NCI-H345 treated with DMSO at 0.1 percent for 48 hours (cell line): ENCODE results near the gene HNRNPUL1.
"Not testable (repeated sequence)": the region's sequence is repeated elsewhere in the genome, so short reads cannot be mapped to it uniquely, and the experiment has no call there.

ENCODE experiments used
- DNase-seq: peaks from one replicate; lab custom pipeline; 2025; ENCODE audit not compliant: unreplicated experiment; lab: John Stamatoyannopoulos, UW

Gene HNRNPUL1

DNA sequence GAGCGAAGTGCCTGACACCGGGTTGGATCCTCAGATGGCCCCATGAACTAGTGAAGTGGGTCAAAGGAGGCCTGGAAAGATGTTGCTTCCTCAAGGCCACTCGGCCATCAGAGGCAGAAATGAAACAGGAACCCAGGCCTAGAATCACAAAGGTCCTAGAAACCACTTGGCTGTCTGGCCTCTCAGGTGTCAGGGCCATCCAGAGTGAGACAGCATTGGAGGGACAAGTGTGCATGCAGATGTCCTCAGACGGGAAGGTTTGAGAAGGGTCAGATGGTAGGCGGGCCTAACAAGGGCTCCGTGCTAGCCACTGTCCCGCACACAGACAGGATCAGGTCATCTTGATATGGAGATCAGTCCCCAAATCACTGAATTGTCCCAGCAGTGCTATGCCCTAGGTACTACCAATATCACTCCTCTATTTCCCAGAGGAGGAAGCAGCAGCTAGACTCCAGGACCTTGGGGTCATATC, 60.1 kb downstream of the HNRNPUL1 start:
- DNase-seq = no peak

DNA sequence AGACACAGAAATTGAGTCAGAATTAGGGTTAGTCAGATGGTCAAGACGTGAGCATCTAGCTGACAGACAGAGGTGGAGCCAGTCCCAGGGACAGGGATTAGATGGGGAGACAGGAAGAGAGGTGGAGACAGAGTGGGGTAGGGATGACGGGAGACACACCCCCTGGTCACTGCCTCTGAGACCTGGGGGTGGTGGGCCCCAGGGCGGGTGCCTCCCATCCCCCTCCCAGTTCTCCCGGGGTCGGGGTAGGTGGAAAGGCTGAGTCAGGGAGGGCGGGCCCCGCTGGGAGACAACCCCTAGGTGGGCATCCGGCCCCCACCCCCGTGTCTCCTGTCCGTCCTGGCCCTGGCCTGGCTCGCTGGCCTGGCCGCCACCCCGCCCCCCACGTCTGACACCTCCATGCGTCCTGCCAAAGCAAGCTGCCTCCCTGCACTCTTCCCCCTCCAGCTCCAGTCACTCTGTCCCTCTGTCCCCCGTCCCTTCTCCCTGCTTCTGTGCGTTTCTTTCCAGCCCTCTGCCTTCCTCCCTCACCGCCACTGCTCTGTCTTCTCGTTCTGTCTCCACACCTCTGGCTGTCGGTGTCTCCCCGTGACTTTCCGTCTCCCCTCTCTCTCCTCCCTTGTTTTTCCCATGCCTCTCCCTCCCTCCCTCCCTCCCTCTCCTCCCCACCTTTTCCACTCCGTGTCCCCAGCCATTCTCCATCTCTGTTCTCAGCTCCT, 60.9 kb downstream of the HNRNPUL1 start:
- no peak for DNase-seq

DNA sequence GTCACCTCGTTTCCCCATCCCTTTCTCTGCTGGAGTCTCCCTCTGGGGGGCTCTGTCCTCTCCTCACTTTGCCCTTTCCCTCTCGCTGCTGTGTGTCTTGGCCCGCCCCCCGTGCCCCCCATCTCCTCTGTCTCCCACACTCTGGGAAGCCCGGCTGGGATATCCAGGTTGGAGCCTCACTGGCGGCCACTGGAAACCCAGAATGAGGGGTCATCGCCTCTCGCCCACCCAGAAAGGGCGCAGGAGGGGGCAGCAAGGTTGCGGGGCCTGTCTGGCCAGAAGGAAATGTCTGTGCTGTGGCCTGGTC, 61.4 kb downstream of the HNRNPUL1 start:
- DNase-seq = no peak

DNA sequence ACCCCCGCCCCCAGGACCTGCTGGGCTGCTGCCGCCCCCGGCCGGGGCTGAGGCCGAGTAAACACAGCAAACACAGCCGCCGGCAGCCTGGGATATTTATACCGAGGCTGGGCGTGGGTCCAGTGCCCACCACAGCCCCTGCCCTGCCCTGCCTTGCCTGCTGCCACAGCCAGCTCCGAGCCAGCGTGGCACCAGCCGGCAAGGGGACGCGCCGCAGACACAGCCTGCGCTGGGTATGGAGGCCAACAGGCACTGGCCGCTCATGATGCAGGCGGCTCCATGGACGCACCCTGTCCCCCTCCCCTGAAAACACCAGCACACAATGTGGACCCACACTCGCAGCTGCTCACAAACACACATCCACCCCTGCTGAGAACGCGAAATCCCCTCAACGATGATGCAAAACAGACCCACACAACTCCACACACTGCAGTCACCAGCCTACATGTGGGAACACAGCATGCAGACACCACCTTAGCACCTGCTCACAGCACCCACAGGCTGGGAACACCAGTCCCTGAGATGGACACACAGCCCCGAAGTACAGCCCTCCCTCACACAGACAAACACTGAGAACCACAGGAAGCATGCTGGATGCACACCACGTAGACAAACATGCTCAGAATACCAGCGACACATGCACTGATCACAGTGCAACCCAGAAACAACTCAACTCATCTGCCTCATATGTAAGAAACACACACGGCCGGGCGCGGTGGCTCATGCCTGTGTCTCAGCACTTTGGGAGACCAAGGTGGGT, 62.0 kb downstream of the HNRNPUL1 start:
- DNase-seq = no peak

DNA sequence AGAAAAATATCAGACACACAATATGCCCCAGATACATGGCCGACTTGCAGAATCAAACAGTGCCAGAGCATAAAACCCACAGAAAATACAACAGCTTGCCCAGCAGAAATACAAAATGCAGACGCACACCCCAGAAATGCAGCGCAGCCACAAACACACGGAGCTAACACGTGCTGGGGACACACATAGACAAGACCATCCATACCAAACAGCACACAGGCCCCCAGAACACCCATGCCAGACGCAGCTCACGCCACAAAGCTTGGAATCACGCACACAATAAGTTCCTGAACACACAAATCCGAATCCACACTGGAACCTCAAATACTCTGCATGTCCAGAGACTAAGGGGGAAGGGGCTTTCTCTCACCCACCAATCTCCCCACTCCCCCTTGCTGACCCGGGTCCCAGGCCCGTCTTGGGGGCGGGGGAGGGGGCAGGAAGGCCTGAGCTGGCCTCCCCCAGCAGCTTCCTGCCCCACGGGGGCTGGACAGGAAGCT, 63.0 kb downstream of the HNRNPUL1 start:
- DNase-seq = no peak

DNA sequence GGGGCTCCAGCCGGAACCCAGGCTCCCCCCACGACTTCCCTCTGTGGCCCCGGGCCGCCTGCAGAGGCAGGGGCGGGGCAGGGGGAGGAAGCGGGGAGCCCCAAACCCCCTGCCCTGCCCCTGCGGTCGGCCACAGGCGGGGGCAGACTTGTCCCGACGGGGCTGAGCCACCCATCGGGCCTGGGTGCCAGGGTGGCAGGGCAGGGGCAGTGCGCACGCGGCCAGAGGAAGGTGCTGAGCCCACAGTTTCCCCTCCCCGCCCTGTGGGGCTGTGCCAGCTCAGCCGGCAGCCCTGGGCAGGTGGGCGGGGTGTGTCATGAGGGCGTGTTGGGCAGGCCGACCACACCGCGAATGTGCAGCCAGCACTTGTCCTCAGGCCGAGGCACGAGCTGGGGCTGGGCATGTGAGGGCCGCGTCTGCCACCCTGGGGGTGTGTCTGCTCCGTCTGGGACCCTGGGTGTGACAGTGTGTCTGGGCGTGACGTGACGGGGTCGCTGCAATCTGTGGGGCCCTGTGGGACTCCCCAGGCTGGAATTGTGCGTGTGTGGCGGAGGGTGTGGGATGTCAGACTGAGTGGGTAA, 63.5 kb downstream of the HNRNPUL1 start:
- DNase-seq = no peak

DNA sequence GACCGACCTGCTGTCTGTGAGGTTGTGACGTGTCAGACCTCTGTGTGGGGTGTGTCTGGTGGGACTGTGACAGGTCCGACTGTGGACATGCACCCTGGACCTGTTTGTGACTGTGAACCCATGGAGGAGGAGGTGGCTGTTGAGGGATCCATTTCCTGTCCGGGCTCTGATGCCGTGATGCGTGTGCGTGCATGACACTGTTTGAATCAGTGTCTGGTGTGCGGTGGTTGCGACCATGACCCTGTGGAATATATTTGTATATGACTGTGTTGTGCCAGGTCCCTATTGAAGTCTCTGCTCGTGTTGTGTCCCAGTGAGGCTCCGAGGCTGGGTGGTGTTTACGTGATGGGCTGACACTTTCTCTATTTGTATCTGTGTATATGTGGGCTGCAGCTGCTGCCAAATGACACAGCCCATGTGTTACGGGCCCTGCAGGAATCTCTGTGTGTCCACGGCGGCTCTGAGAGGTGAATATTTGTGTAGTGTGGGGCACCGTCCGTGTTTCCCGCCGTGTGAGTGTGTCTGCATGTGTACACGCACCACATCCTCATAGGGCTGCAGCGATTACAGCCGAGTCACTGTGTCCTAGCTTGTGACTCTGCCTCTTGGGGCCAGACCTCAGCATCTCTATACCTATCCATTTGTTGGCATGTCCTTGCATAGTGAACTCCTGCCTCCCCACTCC, 64.1 kb downstream of the HNRNPUL1 start:
- no peak for DNase-seq

DNA sequence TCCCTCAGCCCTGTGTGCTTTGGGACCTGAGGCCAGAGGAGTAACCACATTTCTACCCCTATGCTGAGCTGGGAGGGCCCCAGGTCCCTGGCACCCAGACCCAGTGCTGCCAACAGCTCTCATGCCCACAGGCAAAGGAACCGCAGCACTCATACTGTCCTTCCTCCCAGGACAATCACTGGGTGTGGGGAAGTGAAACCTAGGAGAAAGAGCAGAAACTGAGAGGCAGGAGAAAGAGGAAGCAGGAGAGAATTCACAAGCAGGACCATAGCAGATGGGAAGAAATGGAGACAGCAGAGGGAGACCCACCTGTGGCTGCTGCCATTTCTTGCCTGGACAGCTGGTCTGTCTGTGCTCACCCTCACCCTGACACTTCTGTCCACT, 64.7 kb downstream of the HNRNPUL1 start:
- no peak for DNase-seq

DNA sequence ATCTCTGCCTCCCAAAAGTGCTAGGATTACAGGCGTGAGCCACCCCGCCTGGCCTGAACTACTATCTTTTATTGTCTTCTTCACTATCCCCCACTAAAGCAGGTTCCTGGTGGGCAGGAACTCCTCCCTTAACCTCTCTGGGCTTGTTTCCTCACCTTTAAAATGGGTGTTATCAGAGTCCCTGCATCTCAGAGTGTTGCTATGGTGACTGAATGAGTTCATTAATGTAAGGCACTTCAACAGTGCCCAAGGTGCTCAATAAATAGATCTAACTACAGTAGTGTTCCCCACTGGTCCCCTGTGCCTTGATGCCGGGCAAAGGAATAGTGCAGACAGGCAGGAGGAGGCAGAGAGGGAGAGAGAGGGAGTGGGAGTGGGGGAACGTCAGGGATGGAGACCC, 66.3 kb downstream of the HNRNPUL1 start:
- DNase-seq = no peak

DNA sequence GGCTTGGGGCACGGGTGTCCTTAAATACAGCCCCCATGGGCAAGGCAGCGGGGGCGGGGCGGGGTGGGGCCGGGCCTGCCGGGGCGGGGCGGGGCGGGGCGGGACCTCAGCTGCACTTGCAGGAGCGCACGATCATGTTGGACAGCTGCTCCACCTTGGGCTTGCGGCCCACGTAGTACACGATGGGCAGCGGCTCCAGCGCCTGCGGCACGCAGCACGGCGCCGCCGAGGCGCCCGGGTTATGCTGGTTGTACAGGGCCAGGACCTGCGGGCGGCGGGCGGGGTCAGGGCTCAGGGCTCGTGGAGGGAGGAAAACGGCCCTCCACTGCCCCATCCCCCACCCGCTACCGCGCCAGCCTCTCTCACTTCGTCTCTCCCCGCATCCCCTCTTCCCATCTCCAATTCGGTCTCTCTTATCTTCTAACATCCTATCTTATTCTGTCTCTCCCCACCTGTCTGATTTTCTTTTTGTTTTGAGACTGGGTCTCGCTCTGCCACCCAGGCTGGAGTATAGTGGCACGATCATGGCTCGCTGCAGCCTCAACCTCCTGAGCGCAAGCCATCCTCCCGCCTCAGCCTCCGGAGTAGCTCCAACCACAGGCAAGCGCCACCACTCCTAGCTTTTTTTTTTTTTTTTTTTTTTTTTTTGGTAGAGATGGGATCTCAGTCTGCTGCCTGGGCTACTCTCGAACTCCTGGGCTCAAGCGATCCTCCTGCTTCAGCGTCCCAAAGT, 66.9 kb downstream of the HNRNPUL1 start:
- DNase-seq = no peak

DNA sequence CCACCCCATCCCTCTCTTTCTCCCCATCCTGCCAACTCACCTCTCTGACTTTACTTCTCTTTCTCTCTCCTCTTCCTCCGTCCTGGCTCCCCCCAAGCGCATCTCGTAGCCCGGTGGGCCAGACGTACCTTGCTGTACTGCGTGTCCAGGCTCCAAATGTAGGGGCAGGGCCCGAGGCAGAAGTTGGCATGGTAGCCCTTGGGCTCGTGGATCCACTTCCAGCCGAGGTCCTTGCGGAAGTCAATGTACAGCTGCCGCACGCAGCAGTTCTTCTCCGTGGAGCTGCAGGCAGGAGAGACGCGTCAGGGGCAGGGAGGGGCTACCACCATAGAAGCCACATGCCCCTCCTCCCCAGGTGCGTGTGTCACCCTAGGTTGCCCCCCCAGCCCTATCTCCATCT, 67.8 kb downstream of the HNRNPUL1 start:
- DNase-seq = no peak

DNA sequence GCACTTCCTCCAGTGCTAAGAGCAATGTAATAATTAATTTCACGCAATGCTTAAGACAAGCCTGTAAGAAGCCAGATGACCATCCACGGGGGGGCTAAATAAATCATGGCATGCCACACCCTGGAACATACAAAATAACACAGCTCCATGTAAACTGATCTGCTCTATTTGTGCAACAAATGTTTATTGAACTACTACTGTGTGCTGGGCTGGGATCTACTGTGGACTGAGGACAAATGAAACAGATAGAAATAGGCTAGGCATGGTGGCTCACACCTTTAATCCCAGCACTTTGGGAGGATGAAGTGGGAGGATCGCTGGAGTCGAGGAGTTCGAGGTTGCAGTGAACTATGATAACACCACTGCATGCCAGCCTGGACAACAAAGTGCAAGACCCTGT, 68.3 kb downstream of the HNRNPUL1 start:
- DNase-seq = no peak

DNA sequence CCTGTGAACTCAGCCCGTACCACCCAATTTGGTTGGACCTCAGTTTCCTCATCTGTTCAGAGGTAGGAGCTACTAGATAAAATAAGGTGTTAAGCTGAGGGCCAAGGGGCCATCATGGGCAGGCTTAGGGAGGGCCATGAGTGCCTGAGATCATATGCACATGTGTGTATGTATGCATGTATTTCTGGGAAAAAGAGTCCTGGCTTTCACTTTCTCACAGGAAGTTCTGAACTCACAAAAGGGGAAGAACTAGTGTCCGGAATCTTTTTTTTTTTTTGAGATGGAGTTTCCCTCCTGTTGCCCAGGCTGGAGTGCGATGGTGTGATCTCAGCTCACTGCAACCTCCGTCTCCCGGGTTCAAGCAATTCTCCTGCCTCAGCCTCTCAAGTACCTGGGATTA, 70.6 kb downstream of the HNRNPUL1 start:
- no peak for DNase-seq

DNA sequence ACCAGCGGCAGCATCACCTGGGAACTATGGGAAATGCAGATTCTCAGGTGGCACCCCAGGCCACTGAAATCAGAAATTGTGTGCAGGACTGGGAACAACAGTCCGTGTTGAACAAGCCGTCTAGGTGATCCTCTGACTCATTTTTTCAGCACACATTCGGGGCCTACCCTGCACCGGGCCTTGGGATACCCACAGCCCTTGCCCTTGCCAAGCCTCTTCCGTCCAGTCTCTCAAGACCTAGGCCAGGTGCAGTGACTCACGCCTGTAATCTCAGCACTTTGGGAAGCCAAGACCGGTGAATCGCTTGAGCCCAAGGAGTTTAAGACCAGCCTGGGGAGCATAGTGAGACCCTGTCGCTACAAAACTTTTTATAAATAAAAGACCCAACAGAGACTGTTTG, 71.3 kb downstream of the HNRNPUL1 start:
- DNase-seq = no peak

DNA sequence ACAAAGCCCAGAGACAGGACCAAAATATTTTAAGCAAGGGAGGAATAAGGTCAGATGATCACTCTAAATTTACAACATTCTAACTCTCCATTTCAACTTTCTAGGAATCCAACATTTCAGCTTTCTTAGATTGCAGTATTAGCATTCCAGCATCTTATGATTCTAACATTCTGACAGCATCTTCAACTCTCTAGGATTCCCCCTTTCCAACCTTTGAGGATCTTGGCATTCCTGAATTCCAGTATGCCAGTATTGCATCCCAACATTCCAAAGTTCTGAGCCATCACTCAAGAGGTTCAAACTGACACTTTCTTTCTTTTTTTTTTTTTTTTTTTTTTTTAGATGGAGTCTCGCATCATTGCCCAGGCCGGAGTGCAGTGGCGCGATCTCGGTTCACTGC, 75.8 kb downstream of the HNRNPUL1 start:
- DNase-seq = no peak

DNA sequence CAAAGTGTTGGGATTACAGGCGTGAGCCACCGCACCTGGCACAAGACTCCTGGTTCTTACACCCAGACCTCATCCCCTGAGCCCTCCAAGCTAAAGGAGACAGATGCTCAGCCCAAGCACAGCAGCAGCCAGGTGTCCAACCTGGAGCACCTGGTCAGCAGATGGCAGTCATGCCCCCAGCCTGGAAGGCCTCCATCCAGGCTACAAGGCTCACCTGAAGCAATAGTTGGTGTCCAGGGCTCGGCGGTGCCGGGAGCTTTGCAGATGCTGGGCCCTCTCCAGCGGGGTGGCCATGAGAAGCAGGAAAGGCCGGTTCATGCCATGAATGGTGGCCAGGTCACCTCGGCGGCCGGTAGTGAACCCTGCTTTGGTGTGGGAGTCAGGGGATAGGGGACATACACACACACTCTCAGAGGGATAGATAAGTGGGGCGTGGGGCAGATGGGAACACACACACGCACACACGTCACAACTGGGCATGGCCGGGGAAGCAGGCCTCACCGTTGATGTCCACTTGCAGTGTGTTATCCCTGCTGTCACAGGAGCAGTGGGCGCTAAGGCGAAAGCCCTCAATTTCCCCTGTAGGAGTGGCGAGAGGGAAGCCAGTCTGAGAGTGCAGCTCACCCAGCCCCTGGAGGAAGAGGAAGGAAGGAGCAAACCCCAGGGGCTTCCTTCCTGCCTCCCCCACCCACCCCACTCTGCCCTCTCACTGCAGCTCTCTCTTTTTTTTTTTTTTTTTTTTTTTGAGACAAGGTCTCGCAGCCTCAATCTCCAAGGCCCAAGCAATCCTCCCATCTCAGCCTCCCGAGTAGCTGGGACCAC, 77.7 kb downstream of the HNRNPUL1 start:
- no peak for DNase-seq

DNA sequence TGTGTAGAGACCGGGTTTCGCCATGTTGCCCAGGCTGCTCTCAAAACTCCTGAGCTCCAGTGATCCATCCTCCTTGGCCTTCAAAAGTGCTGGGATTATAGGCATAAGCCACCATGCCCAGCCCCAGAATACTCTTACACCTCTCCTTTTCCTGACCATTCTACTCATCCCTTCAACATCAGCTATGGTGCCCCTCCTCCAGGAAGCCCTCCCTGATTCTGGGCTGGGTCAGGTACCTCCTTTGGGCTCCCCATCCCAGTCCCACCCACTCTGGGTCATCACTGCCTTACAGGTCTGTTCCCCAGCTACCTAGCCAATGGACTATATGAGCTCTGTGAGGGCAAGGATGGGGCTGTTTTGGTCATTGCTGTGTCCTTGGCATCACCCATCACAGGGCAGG, 80.0 kb downstream of the HNRNPUL1 start:
- DNase-seq = no peak

DNA sequence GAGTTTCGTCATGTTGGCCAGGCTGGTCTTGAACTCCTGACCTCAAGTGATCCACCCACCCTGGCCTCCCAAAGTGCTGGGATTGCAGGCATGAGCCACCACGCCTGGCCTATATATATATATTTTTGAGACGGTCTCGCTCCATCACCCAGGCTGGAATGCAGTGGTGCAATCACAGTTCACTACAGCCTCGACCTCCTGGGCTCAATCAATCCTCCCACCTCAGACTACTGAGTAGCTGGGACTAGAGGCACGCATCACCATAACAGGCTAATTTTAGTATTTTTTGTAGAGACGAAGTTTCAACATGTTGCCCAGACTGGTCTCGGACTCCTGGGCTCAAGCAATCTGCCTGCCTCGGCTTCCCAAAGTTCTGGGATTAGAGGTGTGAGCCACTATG, 82.7 kb downstream of the HNRNPUL1 start:
- not testable (repeated sequence) for DNase-seq

DNA sequence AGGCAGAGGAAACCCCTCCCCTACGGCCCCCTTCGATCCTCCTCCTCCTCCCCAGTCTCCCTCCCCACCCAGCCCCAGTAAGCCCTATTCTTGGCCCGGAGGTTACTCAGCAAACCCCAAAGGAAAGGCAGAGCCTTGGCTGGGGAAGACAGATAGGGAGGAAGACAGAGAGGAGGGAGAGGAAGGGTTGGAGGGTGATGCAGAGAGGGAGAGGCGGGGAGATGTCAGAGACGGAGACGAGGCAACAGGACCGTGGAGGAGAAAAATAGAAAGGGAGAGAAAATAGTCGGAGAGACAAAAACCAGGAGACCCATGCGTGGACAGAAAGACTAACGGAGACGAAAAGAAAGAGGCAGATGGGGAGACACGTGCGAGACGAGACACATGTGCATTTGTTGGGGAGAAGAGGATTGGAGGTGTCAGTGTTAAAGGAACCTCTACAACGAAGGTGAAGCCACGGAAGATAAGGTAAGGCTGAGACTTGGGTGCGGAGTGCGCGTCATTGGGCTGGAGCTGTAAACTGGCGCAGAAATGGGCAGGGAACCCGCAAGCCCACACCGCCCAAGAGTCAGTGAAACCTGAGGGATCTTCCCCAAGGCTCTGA, 86.7 kb downstream of the HNRNPUL1 start:
- no peak for DNase-seq
